SHP77 treated with DMSO at 0.1 percent for 48 hours (cell line): Measurements from ENCODE around the gene TEKT3.

Experiments used
- DNase-seq: peaks from one replicate; lab custom pipeline; 2025; lab: John Stamatoyannopoulos, UW

Gene TEKT3

DNA sequence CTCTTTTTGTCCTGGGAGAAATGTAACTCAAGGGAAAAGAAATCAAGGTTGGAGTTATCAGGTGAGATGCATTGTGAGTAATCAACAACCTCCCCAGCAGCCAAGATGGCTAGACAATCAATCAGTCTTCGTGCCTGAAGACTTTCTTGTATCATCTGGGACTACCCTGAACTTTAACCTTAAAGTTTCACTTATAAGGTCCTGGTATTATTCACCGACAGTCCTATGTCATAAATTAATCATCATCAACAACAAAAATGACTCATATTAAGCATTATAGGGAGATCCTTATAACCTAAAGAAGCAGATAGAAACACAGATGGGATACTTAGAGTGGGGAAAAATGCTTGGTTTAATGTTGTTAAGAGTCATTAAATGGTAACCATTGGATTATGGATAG is 7.7 kb upstream of the TEKT3 start:
- no peak for DNase-seq

GRCh38 chr17:15348021-15348420 is 6.6 kb upstream of the TEKT3 start:
- peak; percentile 34 for DNase-seq

GRCh38 chr17:15346066-15346595 is 4.7 kb upstream of the TEKT3 start:
- DNase-seq = no peak

- no peak for DNase-seq
Measured at GRCh38 chr17:15343749-15344148, 2.4 kb upstream of the TEKT3 start.

GRCh38 chr17:15342460-15342859 is 1.1 kb upstream of the TEKT3 start:
- no peak for DNase-seq

- no peak for DNase-seq
Measured at GRCh38 chr17:15341966-15342365, 569 bp upstream of the TEKT3 start.

GRCh38 chr17:15340966-15341365 is 431 bp downstream of the TEKT3 start:
- no peak for DNase-seq

DNA sequence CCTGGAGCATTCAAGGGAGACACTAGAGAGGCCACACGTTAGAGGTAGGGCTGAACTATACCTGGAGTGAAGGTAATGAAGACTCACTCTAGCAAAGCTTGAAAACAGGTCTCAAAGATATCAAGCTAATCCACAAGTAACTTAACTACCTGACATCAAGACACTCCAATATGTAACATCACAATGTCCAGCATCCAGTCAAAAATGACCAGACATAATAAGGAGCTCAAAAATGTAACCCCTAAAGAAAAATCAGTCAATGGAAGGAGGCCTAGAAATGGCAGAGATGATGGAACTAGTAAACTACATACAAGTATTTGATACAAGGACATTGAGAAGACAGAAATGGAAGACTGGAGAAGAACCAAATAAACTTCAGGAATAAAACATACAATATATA is 6.0 kb downstream of the TEKT3 start:
- no peak for DNase-seq

DNA sequence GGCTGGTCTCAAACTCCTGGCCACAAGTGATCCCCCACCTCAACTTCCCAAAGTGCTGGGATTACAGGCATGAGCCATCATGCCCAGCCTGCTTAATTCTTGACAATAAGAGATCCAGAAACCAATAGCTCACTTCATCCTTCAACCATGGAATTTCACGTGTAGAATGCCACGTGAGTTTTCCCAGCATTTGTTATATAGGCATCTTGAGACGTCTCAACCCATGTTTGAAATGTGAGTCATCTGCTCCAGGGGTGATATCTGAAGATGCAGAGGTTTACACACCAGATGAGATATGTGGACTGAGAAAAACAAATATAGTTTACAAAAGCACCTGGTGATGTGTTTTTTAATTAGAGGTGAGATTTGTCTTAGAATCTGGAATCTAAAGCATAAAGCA is 7.1 kb downstream of the TEKT3 start:
- DNase-seq = no peak

DNA sequence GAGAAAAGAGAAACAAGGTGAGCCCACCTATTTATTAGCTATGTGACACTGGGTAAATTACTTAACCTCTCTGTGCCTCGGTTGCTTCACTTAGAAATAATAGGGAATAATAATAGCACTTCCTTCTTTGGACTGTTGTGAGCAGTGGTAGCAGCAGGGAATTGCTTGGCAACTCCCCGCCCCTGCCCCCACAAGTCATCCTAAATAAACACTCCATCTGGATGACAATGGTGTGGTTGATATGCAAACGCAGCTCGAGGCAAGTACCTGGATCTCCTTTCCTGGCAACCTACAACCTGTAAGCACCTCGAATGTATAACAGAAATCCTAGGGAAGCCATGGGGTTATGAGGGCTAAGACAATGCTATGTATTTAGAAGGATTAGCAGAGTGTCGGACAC is 9.1 kb downstream of the TEKT3 start:
- DNase-seq = no peak

GRCh38 chr17:15323131-15323530 is 18.3 kb downstream of the TEKT3 start:
- DNase-seq = no peak

GRCh38 chr17:15321556-15322251 is 19.7 kb downstream of the TEKT3 start:
- DNase-seq = no peak

DNA sequence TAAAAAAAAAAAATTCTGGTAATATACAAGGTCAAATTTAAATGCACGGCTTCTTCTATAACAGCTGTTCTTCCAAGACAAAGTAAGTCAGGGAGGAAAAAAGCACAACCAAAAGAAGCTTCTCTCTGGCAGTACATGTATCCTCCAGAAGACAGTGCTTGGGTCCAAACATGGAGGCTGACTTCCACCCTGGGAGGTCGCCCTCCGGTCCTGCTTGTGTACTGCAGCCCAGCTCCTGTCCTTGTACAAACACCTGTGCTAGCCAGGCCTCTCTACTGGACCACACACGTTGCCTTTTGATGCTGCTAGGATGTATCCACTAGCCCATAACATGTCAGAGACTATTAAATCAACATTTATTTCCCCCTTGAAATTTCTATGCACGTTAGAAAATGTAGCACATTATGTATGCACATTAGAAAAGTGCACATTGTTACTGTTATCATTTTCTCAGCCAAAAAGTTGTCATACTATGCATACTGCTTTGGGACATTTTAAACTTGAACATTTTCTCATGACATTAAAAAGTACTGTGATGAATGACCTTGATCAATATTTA is 21.9 kb downstream of the TEKT3 start:
- no peak for DNase-seq

DNA sequence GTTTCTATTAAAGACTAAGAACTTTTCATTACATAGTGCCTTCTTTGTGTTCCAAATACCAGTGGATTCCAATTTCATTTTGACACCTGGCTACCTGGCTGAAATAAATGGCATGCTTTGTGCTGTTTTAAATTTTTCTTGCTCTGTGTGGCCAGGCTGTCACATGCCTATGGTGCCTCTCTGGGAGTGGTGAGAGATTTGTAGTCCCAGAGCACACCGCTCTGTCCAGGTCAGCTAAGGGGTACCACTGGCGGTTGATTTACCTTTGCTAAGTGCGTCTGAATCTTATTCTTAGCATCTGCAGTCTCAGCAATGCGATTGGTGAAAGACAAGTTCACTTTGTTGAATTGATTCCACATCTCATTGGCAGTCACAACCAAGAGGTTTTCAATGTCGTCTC is 29.4 kb downstream of the TEKT3 start:
- DNase-seq = no peak

GRCh38 chr17:15309793-15310192 is 31.6 kb downstream of the TEKT3 start:
- DNase-seq = no peak

- DNase-seq = no peak
Measured at GRCh38 chr17:15309236-15309635, 32.2 kb downstream of the TEKT3 start.

DNA sequence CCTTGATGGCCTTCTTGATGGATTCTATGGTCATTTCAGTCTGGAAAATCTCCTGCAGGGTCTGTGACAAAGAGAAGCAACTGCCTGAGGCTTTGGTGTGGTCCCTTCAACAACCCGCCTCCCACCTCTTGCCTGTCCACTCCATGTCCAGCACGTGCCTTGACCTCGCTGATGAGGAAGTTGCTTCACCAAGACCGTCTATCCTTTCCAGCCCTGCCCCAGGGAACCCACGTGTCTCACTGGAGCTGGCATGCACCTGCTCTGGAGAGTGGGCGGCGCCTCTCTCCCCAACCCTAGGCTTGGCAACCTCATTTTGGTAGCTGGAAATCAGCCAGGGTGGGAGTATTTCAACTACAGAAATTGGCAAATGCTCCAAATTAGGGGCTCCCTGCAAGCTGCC is 32.6 kb downstream of the TEKT3 start:
- no peak for DNase-seq

DNA sequence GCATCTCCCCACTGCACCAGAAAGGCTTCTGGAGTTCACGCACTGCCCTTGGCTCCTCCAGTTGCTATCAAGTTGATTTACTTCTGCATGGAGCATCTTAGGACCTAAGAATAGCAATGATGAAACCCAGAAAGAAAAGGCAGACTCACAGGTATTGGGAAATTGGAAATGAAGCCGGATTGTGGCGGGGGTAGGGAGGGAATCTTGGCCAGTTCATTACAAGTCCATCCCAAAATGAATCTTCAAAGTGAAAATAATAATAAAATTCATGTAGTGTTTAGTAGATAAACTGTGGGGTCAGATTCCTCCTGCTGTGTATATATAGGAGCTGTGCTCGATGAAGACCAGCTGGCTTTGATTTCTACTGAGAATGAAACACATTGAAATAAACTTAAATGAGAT is 33.7 kb downstream of the TEKT3 start:
- DNase-seq = no peak

- DNase-seq = no peak
Measured at GRCh38 chr17:15303851-15304250, 37.5 kb downstream of the TEKT3 start.

- no peak for DNase-seq
Measured at GRCh38 chr17:15303268-15303667, 38.1 kb downstream of the TEKT3 start.

DNA sequence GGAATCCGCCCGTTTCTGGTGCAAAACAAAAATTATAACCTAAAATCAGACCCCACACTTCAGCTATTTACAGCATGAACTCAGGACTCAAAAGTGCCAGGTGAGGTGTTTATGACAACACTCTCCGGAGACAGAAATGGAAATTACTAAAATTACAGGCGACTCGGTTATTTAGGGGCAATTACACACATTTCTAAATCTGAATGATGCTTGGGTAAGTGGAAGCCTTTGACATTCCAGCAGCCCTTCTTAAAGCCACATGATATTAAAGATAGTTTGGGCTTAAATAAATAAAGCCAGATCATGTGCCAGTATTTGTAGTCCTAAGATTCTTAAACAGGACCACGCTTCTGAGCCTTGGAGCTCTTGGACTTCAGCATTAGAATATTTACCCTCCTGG is 39.6 kb downstream of the TEKT3 start:
- no peak for DNase-seq

DNA sequence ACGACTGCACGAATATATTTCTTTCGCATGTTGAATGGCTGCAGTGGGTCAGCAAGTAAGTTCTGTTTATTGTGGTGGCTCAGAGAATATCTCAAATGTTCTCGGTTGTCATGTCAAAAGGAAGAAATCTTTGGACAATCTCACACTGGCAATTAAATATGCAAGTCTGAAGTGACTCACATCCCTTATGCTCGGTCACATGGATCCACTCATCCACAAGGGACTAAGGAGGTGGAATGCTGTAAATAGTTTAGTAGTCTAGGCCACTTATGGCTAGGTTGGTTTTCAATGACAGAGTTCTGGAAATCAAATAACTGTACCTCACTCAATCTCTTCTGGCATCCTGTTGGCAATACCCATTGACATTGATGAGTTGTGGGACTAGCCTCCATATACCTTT is 43.2 kb downstream of the TEKT3 start:
- DNase-seq = no peak

- DNase-seq = no peak
Measured at GRCh38 chr17:15293558-15293957, 47.8 kb downstream of the TEKT3 start.
